Glutamatergic neuron (in vitro differentiated cells): ENCODE measurements around the gene GPR34. TPM values are rescaled to one million over a fixed set of nuclear protein-coding genes. Genes with fewer than 3 reads are reported as not detected.
A peak's percentile ranks its signal among the peaks of the same experiment; 100 is the strongest.

Experiments
- DNase-seq: peaks from one replicate; pipeline ENCODE4 v3.0.0; 2022
- H3K27ac Mint-ChIP-seq: one replicate; pipeline ENCODE4 v1.8.0; 2020; ENCODE audit warnings: mild to moderate bottlenecking, mixed read lengths, inconsistent platforms; ENCODE audit not compliant: unreplicated experiment
- H3K27me3 Mint-ChIP-seq: one replicate; pipeline ENCODE4 v1.8.0; 2020; ENCODE audit warnings: mild to moderate bottlenecking, moderate library complexity, mixed read lengths, inconsistent platforms; ENCODE audit not compliant: unreplicated experiment
- H3K36me3 Mint-ChIP-seq: one replicate; pipeline ENCODE4 v1.8.0; 2020; ENCODE audit warnings: mild to moderate bottlenecking, mixed read lengths, inconsistent platforms; ENCODE audit not compliant: unreplicated experiment
- H3K4me1 Mint-ChIP-seq: one replicate; pipeline ENCODE4 v1.8.0; 2020; ENCODE audit warnings: mild to moderate bottlenecking, low read depth, mixed read lengths, inconsistent platforms; ENCODE audit not compliant: unreplicated experiment
- H3K4me3 Mint-ChIP-seq: one replicate; pipeline ENCODE4 v1.8.0; 2020; ENCODE audit warnings: mild to moderate bottlenecking, mixed read lengths, inconsistent platforms; ENCODE audit not compliant: unreplicated experiment
- H3K9me3 Mint-ChIP-seq: one replicate; pipeline ENCODE4 v1.8.0; 2020; ENCODE audit warnings: mild to moderate bottlenecking, moderate library complexity, mixed read lengths, inconsistent platforms; ENCODE audit not compliant: unreplicated experiment
- total RNA-seq: library from RNA; stranded (reverse); fragmentation: NEBNext Ultra II Directional; extraction: Animal tissue kit (Norgen Biotek cat#: 25700); gene quantifications from one replicate; pipeline ENCODE4 v1.2.1, GENCODE V29; 2021; ENCODE audit not compliant: unreplicated experiment
- TF ChIP-seq, protein P1 (sequence below): fragments of 200-600 bp; sonication (generic); IDR thresholded peaks from one replicate; pipeline ENCODE4 v1.5.0; 2021; ENCODE audit not compliant: partially characterized antibody, unreplicated experiment

GPR34 gene
- total RNA-seq, 1 donor from 2014 or later, result not detected

DNA sequence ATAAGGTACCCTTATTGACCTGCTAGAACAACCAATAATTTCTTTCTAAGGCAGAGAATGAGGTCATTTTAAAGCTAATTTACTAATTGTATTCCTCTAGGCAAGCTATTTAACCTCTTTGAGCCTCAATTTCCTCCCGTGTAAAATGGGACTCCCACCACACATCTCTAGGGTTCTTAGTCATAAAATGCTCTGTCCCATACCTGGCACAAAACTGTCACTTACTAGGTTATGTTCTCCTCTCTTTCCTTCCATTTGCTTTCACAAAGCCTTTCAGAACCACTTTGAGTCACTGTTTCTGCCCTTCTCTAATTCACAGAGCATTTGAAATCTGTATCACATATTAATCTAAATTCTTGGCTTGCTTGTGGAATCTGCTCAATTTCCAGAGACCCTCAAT is 32.8 kb downstream of the GPR34 start:
- H3K4me1 Mint-ChIP-seq, result no peaks in the 10 kb centered on the region
- DNase-seq, result no peak
- TF ChIP-seq, protein P1, sequence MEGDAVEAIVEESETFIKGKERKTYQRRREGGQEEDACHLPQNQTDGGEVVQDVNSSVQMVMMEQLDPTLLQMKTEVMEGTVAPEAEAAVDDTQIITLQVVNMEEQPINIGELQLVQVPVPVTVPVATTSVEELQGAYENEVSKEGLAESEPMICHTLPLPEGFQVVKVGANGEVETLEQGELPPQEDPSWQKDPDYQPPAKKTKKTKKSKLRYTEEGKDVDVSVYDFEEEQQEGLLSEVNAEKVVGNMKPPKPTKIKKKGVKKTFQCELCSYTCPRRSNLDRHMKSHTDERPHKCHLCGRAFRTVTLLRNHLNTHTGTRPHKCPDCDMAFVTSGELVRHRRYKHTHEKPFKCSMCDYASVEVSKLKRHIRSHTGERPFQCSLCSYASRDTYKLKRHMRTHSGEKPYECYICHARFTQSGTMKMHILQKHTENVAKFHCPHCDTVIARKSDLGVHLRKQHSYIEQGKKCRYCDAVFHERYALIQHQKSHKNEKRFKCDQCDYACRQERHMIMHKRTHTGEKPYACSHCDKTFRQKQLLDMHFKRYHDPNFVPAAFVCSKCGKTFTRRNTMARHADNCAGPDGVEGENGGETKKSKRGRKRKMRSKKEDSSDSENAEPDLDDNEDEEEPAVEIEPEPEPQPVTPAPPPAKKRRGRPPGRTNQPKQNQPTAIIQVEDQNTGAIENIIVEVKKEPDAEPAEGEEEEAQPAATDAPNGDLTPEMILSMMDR, result no peak
- H3K4me3 Mint-ChIP-seq, result no peak overlapping the region
- no peak overlapping the region for H3K27ac Mint-ChIP-seq
- peaks cover 2% of the 10 kb centered on the region for H3K27me3 Mint-ChIP-seq
- peaks cover 2% of the 10 kb centered on the region for H3K9me3 Mint-ChIP-seq
- no peaks in the 10 kb centered on the region for H3K36me3 Mint-ChIP-seq

DNA sequence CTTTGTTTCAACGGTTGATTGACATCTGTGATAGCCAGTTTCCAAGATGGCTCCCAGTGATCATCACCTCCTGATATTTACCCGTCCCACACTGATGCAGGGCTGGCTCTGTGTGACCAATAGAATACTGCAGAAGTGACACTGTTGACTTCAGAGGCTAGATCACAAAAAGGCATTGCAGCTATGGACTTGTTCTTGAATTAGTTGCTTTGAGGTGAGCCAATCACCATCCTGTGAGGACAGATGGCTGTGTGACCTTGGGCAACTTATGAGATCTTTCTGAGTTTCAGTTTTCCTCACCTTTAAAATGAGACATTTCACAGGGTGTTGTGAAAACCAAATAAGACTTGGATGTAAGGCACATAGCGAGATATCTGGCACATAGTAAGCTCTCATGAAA is 33.4 kb downstream of the GPR34 start:
- no peaks in the 10 kb centered on the region for H3K4me1 Mint-ChIP-seq
- peaks cover 2% of the 10 kb centered on the region for H3K27me3 Mint-ChIP-seq
- no peak overlapping the region for H3K4me3 Mint-ChIP-seq
- H3K27ac Mint-ChIP-seq, result peak overlapping the region; percentile 11
- H3K36me3 Mint-ChIP-seq, result no peaks in the 10 kb centered on the region
- TF ChIP-seq, protein P1, result no peak
- no peak for DNase-seq
- H3K9me3 Mint-ChIP-seq, result peaks cover 2% of the 10 kb centered on the region

DNA sequence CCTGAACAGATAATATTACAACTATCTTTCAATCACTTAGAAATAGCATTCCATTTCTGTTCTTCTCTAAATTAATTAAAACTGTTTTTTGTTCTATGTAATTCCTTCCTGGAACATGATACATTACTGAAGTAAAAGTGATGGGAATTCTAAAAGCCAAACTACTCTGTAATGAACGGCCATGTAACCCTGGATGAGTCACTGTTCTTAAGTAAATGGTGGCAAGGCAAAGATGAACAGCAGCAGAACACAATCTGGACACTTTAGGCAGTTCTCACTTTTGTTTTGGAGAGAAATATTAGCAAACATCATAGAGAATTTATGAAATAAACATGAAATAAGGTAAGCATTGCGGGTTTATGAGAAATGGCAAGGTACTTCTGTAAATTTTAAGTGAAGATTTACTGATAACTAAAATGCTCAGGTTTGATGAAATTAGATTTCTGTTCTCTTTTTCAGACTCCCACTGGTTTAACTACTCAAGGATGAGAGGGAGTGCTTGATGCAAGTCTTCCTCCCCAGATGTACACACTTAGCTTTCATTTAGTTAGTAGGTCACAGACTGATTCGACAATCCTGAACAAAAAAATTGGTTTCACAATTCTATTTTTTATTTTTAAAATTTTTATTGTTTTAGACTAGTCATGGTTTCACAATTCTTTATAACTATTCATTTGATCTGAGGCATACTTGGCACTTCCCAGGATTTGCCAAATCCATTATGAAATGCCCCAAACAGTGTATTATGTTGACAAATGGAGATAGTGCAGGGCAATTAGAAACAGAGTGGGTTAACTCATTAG is 34.2 kb downstream of the GPR34 start:
- Mint-ChIP-seq H3K4me1 (no peaks in the 10 kb centered on the region), H3K36me3 (no peaks in the 10 kb centered on the region), H3K9me3 (peaks cover 2% of the 10 kb centered on the region), H3K4me3 (no peak overlapping the region), H3K27ac (no peak overlapping the region), H3K27me3 (peaks cover 2% of the 10 kb centered on the region)
- DNase-seq, result no peak
- TF ChIP-seq, protein P1, result no peak

DNA sequence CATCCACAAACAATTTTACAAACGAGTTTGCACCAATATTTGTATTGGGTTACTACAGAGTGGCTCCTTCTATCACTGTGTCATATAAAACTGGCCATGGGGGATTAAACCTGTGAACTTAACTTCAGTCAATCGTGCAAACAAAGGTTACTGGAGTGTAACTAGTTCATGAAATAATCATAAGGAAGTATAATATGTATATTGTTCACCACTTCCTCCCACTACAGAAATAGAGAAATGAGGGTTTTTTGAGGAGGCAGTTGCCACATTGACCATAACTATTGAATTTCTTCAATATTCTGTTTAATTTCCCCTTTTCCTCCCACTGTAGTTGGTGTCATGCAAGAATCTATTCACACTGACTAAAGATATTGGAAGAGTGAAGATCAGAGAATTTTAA is 35.1 kb downstream of the GPR34 start, which contains the start of gene GPR82:
Gene GPR82 (plus strand): TSS at position 356 of the 400 bp plus-strand sequence. CDS start 2,846 bp downstream, outside the sequence.
- TF ChIP-seq, protein P1, result no peak
- Mint-ChIP-seq H3K4me1 (no peaks in the 10 kb centered on the region), H3K27me3 (peaks cover 2% of the 10 kb centered on the region), H3K9me3 (peaks cover 2% of the 10 kb centered on the region), H3K36me3 (no peaks in the 10 kb centered on the region), H3K27ac (no peak within 1 kb of the TSS), H3K4me3 (no peak within 1 kb of the TSS)
- DNase-seq, result no peak

- H3K4me3 Mint-ChIP-seq, result no peak overlapping the region
- no peaks in the 10 kb centered on the region for H3K4me1 Mint-ChIP-seq
- DNase-seq, result no peak
- no peaks in the 10 kb centered on the region for H3K27me3 Mint-ChIP-seq
- H3K9me3 Mint-ChIP-seq, result no peaks in the 10 kb centered on the region
- H3K36me3 Mint-ChIP-seq, result no peaks in the 10 kb centered on the region
- H3K27ac Mint-ChIP-seq, result no peak overlapping the region
- TF ChIP-seq, protein P1, result no peak
Observed at GRCh38 chrX:41728125-41728524, 39.4 kb downstream of the GPR34 start.
